SK-N-SH (cell line): Measurements from ENCODE around the gene CCDC102A.

Experiments
- CHD2 ChIP-seq: fragments of 150-350 bp; IDR thresholded peaks from 2 replicates; pipeline ENCODE4 v1.6.1; 2018; ENCODE audit warnings: low read length; ENCODE audit not compliant: partially characterized antibody
- EP300 ChIP-seq, 2 experiments: IDR thresholded peaks; 2 replicates each; pipeline versions ENCODE4 v1.4.0 to v1.6.1; 2012; ENCODE audit warnings: borderline replicate concordance in 1 of 2, low read depth in 1 of 2, low read length in 1 of 2
- GABPA ChIP-seq: IDR thresholded peaks from 2 replicates; pipeline ENCODE4 v1.4.0; 2012; ENCODE audit warnings: low read depth, mild to moderate bottlenecking
- GATA2 ChIP-seq: sonication (generic); formaldehyde crosslinking; IDR thresholded peaks from 2 replicates; pipeline ENCODE4 v1.5.0; 2020; ENCODE audit warnings: mild to moderate bottlenecking, missing genetic modification reagents
- MXI1 ChIP-seq: IDR thresholded peaks from 2 replicates; pipeline ENCODE4 v1.6.1; 2012; ENCODE audit warnings: mild to moderate bottlenecking, low read depth, low read length, improper control_type of control experiment
- NRF1 ChIP-seq: IDR thresholded peaks from 2 replicates; pipeline ENCODE4 v1.6.1; 2012; ENCODE audit warnings: low read depth, mild to moderate bottlenecking, low read length
- POLR2AphosphoS5 ChIP-seq: IDR thresholded peaks from 2 replicates; pipeline ENCODE4 v1.6.1; 2012; ENCODE audit warnings: low read depth, low read length
- SIN3A ChIP-seq: IDR thresholded peaks from 2 replicates; pipeline ENCODE4 v1.6.1; 2012; ENCODE audit warnings: low read depth, mild to moderate bottlenecking, low read length, moderate library complexity, borderline replicate concordance
- TAF1 ChIP-seq: IDR thresholded peaks from 2 replicates; pipeline ENCODE4 v1.6.1; 2012; ENCODE audit warnings: low read depth, mild to moderate bottlenecking, low read length, moderate library complexity, borderline replicate concordance
- USF2 ChIP-seq: fragments of 150-350 bp; IDR thresholded peaks from 2 replicates; pipeline ENCODE4 v1.6.1; 2017; ENCODE audit warnings: antibody characterized with exemption, low read length, low read depth, borderline replicate concordance
- YY1 ChIP-seq: IDR thresholded peaks from 2 replicates; pipeline ENCODE4 v1.4.0; 2012; ENCODE audit warnings: low read depth, mild to moderate bottlenecking
- TF ChIP-seq, protein P1 (sequence below): fragments of 200-600 bp; sonication (generic); IDR thresholded peaks from 2 replicates; pipeline ENCODE4 v1.6.1; 2017; ENCODE audit warnings: antibody characterized with exemption, mild to moderate bottlenecking, moderate library complexity
- TF ChIP-seq, protein P2 (sequence below): IDR thresholded peaks from 2 replicates; pipeline ENCODE4 v1.6.1; 2012; ENCODE audit warnings: mild to moderate bottlenecking, low read depth, low read length, moderate library complexity
- TF ChIP-seq, protein P3 (sequence below): IDR thresholded peaks from 2 replicates; pipeline ENCODE4 v1.4.0; 2012; ENCODE audit warnings: low read depth

- TF ChIP-seq, protein P1, sequence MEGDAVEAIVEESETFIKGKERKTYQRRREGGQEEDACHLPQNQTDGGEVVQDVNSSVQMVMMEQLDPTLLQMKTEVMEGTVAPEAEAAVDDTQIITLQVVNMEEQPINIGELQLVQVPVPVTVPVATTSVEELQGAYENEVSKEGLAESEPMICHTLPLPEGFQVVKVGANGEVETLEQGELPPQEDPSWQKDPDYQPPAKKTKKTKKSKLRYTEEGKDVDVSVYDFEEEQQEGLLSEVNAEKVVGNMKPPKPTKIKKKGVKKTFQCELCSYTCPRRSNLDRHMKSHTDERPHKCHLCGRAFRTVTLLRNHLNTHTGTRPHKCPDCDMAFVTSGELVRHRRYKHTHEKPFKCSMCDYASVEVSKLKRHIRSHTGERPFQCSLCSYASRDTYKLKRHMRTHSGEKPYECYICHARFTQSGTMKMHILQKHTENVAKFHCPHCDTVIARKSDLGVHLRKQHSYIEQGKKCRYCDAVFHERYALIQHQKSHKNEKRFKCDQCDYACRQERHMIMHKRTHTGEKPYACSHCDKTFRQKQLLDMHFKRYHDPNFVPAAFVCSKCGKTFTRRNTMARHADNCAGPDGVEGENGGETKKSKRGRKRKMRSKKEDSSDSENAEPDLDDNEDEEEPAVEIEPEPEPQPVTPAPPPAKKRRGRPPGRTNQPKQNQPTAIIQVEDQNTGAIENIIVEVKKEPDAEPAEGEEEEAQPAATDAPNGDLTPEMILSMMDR = no peak
- TF ChIP-seq YY1 = no peak
- TF ChIP-seq, protein P2, sequence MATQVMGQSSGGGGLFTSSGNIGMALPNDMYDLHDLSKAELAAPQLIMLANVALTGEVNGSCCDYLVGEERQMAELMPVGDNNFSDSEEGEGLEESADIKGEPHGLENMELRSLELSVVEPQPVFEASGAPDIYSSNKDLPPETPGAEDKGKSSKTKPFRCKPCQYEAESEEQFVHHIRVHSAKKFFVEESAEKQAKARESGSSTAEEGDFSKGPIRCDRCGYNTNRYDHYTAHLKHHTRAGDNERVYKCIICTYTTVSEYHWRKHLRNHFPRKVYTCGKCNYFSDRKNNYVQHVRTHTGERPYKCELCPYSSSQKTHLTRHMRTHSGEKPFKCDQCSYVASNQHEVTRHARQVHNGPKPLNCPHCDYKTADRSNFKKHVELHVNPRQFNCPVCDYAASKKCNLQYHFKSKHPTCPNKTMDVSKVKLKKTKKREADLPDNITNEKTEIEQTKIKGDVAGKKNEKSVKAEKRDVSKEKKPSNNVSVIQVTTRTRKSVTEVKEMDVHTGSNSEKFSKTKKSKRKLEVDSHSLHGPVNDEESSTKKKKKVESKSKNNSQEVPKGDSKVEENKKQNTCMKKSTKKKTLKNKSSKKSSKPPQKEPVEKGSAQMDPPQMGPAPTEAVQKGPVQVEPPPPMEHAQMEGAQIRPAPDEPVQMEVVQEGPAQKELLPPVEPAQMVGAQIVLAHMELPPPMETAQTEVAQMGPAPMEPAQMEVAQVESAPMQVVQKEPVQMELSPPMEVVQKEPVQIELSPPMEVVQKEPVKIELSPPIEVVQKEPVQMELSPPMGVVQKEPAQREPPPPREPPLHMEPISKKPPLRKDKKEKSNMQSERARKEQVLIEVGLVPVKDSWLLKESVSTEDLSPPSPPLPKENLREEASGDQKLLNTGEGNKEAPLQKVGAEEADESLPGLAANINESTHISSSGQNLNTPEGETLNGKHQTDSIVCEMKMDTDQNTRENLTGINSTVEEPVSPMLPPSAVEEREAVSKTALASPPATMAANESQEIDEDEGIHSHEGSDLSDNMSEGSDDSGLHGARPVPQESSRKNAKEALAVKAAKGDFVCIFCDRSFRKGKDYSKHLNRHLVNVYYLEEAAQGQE = no peak
- no peak for TF ChIP-seq GABPA
- TF ChIP-seq TAF1 = no peak
- no peak for TF ChIP-seq POLR2AphosphoS5
- no peak for TF ChIP-seq CHD2
- peak; percentile 47; the same call in 1 of the 2 replicates for TF ChIP-seq GATA2 (CRISPR knock-in tag)
- TF ChIP-seq USF2 = no peak
- TF ChIP-seq, protein P3, sequence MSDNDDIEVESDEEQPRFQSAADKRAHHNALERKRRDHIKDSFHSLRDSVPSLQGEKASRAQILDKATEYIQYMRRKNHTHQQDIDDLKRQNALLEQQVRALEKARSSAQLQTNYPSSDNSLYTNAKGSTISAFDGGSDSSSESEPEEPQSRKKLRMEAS = no peak
- TF ChIP-seq EP300 (IDR thresholded peaks at IDR 0.05; ENCODE audit: borderline replicate concordance in 1 of 2, low read depth in 1 of 2, low read length in 1 of 2) = peak in 1 of 2 experiments; percentile 84; a peak in 2 of 4 replicates
- TF ChIP-seq MXI1 = no peak; the same call in 1 of the 2 replicates
- no peak for TF ChIP-seq SIN3A
- TF ChIP-seq NRF1 = no peak
Measured at GRCh38 chr16:57480754-57481230, 55.6 kb downstream of the CCDC102A start.
